Astrocyte (in vitro differentiated cells and primary cell): ENCODE results near the gene UBALD1. TPM values are rescaled to one million over a fixed set of nuclear protein-coding genes. Genes with fewer than 3 reads are reported as not detected.

Source experiments
- DNase-seq: peaks from one replicate; pipeline ENCODE4 v3.0.0-alpha.2; 2010; ENCODE audit warnings: low read depth
- FAIRE-seq: peaks from 2 replicates; lab custom pipeline; 2011; peaks lifted over from hg19 to GRCh38; lab: Jason Lieb, UNC
- H2AFZ ChIP-seq: 2 replicates; pipeline ENCODE4 v1.6.0; 2012; ENCODE audit warnings: low read depth, low read length, inconsistent platforms
- H3K27ac ChIP-seq: 2 replicates; pipeline ENCODE4 v1.5.1; 2011; ENCODE audit warnings: low read depth, low read length, inconsistent platforms
- H3K27me3 ChIP-seq: 2 replicates; pipeline ENCODE4 v1.6.0; 2011; ENCODE audit warnings: low read length, inconsistent platforms; ENCODE audit not compliant: insufficient read depth
- H3K36me3 ChIP-seq: 2 replicates; pipeline ENCODE4 v1.5.1; 2011; ENCODE audit warnings: low read length, inconsistent platforms; ENCODE audit not compliant: insufficient read depth
- H3K4me1 ChIP-seq: 2 replicates; pipeline ENCODE4 v1.5.1; 2011; ENCODE audit warnings: low read length, inconsistent platforms; ENCODE audit not compliant: insufficient read depth
- H3K4me2 ChIP-seq: 2 replicates; pipeline ENCODE4 v1.6.0; 2012; ENCODE audit warnings: low read length, inconsistent platforms
- H3K4me3 ChIP-seq: 2 replicates; pipeline ENCODE4 v1.5.1; 2011; ENCODE audit warnings: low read depth, mild to moderate bottlenecking, low read length, inconsistent platforms; ENCODE audit not compliant: insufficient read depth
- H3K79me2 ChIP-seq: 2 replicates; pipeline ENCODE4 v1.6.0; 2012; ENCODE audit warnings: mild to moderate bottlenecking, low read length, inconsistent platforms; ENCODE audit not compliant: insufficient read depth
- H3K9ac ChIP-seq: 2 replicates; pipeline ENCODE4 v1.6.0; 2012; ENCODE audit warnings: mild to moderate bottlenecking, low read length, inconsistent platforms
- H3K9me3 ChIP-seq: 2 replicates; pipeline ENCODE4 v1.5.1; 2012; ENCODE audit warnings: low read depth, mild to moderate bottlenecking, low read length, inconsistent platforms; ENCODE audit not compliant: insufficient read depth
- H4K20me1 ChIP-seq: 2 replicates; pipeline ENCODE4 v1.6.0; 2012; ENCODE audit warnings: low read length, inconsistent platforms; ENCODE audit not compliant: insufficient read depth
- H3K27ac Mint-ChIP-seq: one replicate; pipeline ENCODE4 v1.8.0; 2021; ENCODE audit warnings: mild to moderate bottlenecking, mixed read lengths; ENCODE audit not compliant: unreplicated experiment
- H3K27me3 Mint-ChIP-seq: one replicate; pipeline ENCODE4 v1.8.0; 2021; ENCODE audit warnings: low read depth, mixed read lengths; ENCODE audit not compliant: unreplicated experiment
- H3K36me3 Mint-ChIP-seq: one replicate; pipeline ENCODE4 v1.8.0; 2021; ENCODE audit warnings: low read depth, mixed read lengths; ENCODE audit not compliant: unreplicated experiment
- H3K4me1 Mint-ChIP-seq: one replicate; pipeline ENCODE4 v1.8.0; 2021; ENCODE audit warnings: low read depth, mixed read lengths; ENCODE audit not compliant: unreplicated experiment
- H3K4me3 Mint-ChIP-seq: one replicate; pipeline ENCODE4 v1.8.0; 2021; ENCODE audit warnings: mild to moderate bottlenecking, moderate library complexity, mixed read lengths; ENCODE audit not compliant: unreplicated experiment
- H3K9me3 Mint-ChIP-seq: one replicate; pipeline ENCODE4 v1.8.0; 2021; ENCODE audit warnings: mild to moderate bottlenecking, mixed read lengths; ENCODE audit not compliant: unreplicated experiment
- CTCF ChIP-seq: IDR thresholded peaks from 2 replicates; pipeline ENCODE4 v1.5.1; 2011; ENCODE audit warnings: low read depth, mild to moderate bottlenecking, inconsistent platforms, low read length, moderate library complexity; ENCODE audit not compliant: insufficient read depth
- EZH2 ChIP-seq: IDR thresholded peaks from 2 replicates; pipeline ENCODE4 v1.6.1; 2012; ENCODE audit warnings: mild to moderate bottlenecking, low read length, inconsistent platforms; ENCODE audit not compliant: insufficient read depth
- total RNA-seq: library from RNA; stranded (reverse); gene quantifications from 2 replicates; pipeline ENCODE4 v1.2.1, GENCODE V29; 2021

The UBALD1 gene
- total RNA-seq, 1 donor from 2014 or later = 53.0 TPM

GRCh38 chr16:4633910-4634635 is 19.4 kb upstream of the UBALD1 start:
- peaks cover 94% of the 10 kb centered on the region for H3K79me2 ChIP-seq
- H2AFZ ChIP-seq = no peak overlapping the region
- Mint-ChIP-seq H3K27me3 (no peaks in the 10 kb centered on the region), H3K9me3 (no peaks in the 10 kb centered on the region), H3K4me1 (peaks cover 1% of the 10 kb centered on the region), H3K27ac (no peak overlapping the region), H3K4me3 (no peak overlapping the region), H3K36me3 (peaks cover 8% of the 10 kb centered on the region)
- H3K27me3 ChIP-seq = no peaks in the 10 kb centered on the region
- DNase-seq (no peak), FAIRE-seq (no peak)
- no peaks in the 10 kb centered on the region for H3K4me1 ChIP-seq
- H3K4me2 ChIP-seq = no peak overlapping the region
- H3K36me3 ChIP-seq = no peaks in the 10 kb centered on the region
- no peaks in the 10 kb centered on the region for H3K9me3 ChIP-seq
- TF ChIP-seq EZH2 (no peak), CTCF (no peak)
- H4K20me1 ChIP-seq = peaks cover 87% of the 10 kb centered on the region
- H3K4me3 ChIP-seq = no peak overlapping the region
- no peak overlapping the region for H3K9ac ChIP-seq
- no peak overlapping the region for H3K27ac ChIP-seq

GRCh38 chr16:4631444-4631843 is 16.8 kb upstream of the UBALD1 start:
- Mint-ChIP-seq H3K9me3 (no peaks in the 10 kb centered on the region), H3K27me3 (no peaks in the 10 kb centered on the region), H3K36me3 (peaks cover 4% of the 10 kb centered on the region), H3K4me3 (no peak overlapping the region), H3K4me1 (peaks cover 10% of the 10 kb centered on the region), H3K27ac (no peak overlapping the region)
- Histone ChIP-seq H3K27me3 (no peaks in the 10 kb centered on the region), H3K4me2 (no peak overlapping the region), H3K36me3 (no peaks in the 10 kb centered on the region), H3K9me3 (no peaks in the 10 kb centered on the region), H2AFZ (no peak overlapping the region), H3K79me2 (peaks cover 93% of the 10 kb centered on the region), H3K4me1 (peaks cover 3% of the 10 kb centered on the region), H3K4me3 (no peak overlapping the region), H4K20me1 (peaks cover 83% of the 10 kb centered on the region), H3K27ac (no peak overlapping the region), H3K9ac (no peak overlapping the region)
- no peak for FAIRE-seq
- no peak for DNase-seq
- TF ChIP-seq EZH2 (no peak), CTCF (no peak)

GRCh38 chr16:4628283-4628682 is 13.6 kb upstream of the UBALD1 start:
- no peak overlapping the region for H3K27ac ChIP-seq
- H3K4me1 ChIP-seq = peaks cover 14% of the 10 kb centered on the region
- no peak for FAIRE-seq
- H3K27ac Mint-ChIP-seq = no peak overlapping the region
- H3K4me2 ChIP-seq = no peak overlapping the region
- H3K27me3 ChIP-seq = no peaks in the 10 kb centered on the region
- H3K9ac ChIP-seq = no peak overlapping the region
- H3K79me2 ChIP-seq = peaks cover 82% of the 10 kb centered on the region
- no peak overlapping the region for H3K4me3 ChIP-seq
- H3K9me3 ChIP-seq = no peaks in the 10 kb centered on the region
- TF ChIP-seq EZH2 (no peak), CTCF (no peak)
- no peaks in the 10 kb centered on the region for H3K36me3 ChIP-seq
- H3K36me3 Mint-ChIP-seq = peaks cover 2% of the 10 kb centered on the region
- no peak for DNase-seq
- no peaks in the 10 kb centered on the region for H3K9me3 Mint-ChIP-seq
- peaks cover 20% of the 10 kb centered on the region for H3K4me1 Mint-ChIP-seq
- no peaks in the 10 kb centered on the region for H3K27me3 Mint-ChIP-seq
- H3K4me3 Mint-ChIP-seq = no peak overlapping the region
- peaks cover 67% of the 10 kb centered on the region for H4K20me1 ChIP-seq
- H2AFZ ChIP-seq = no peak overlapping the region
